OCI-M1 (cell line): Measurements from ENCODE around the gene NFE2L3.
"Not testable (repeated sequence)": the region's sequence is repeated elsewhere in the genome, so short reads cannot be mapped to it uniquely, and the experiment has no call there.

ENCODE experiments used
- DNase-seq: peaks from one replicate; lab custom pipeline; 2025; lab: John Stamatoyannopoulos, UW

NFE2L3 gene

GRCh38 chr7:26167303-26167934 is 15.4 kb downstream of the NFE2L3 start:
- DNase-seq, result no peak

- no peak for DNase-seq
Measured at GRCh38 chr7:26168458-26169023, 16.5 kb downstream of the NFE2L3 start.

GRCh38 chr7:26169271-26169670 is 17.3 kb downstream of the NFE2L3 start:
- DNase-seq, result no peak

GRCh38 chr7:26170663-26171062 is 18.7 kb downstream of the NFE2L3 start:
- no peak for DNase-seq

GRCh38 chr7:26171601-26172000 is 19.6 kb downstream of the NFE2L3 start:
- no peak for DNase-seq

GRCh38 chr7:26172048-26172447 is 20.1 kb downstream of the NFE2L3 start:
- DNase-seq, result no peak

- DNase-seq, result not testable (repeated sequence)
Measured at GRCh38 chr7:26175903-26176302, 23.9 kb downstream of the NFE2L3 start.

GRCh38 chr7:26176696-26177095 is 24.7 kb downstream of the NFE2L3 start:
- not testable (repeated sequence) for DNase-seq

- DNase-seq, result not testable (repeated sequence)
Measured at GRCh38 chr7:26177269-26177668, 25.3 kb downstream of the NFE2L3 start.

GRCh38 chr7:26178272-26178960 is 26.4 kb downstream of the NFE2L3 start:
- no peak for DNase-seq

GRCh38 chr7:26179422-26179821 is 27.4 kb downstream of the NFE2L3 start:
- DNase-seq, result no peak

GRCh38 chr7:26179826-26180497 is 28.0 kb downstream of the NFE2L3 start:
- no peak for DNase-seq

GRCh38 chr7:26180792-26181198 is 28.8 kb downstream of the NFE2L3 start:
- DNase-seq, result peak; percentile 85

GRCh38 chr7:26181474-26182227 is 29.7 kb downstream of the NFE2L3 start:
- DNase-seq, result peak; percentile 20

- peak; percentile 26 for DNase-seq
Measured at GRCh38 chr7:26182283-26182682, 30.3 kb downstream of the NFE2L3 start.

- no peak for DNase-seq
Measured at GRCh38 chr7:26182706-26183105, 30.7 kb downstream of the NFE2L3 start.

GRCh38 chr7:26183545-26184280 is 31.7 kb downstream of the NFE2L3 start:
- peak; percentile 38 for DNase-seq

GRCh38 chr7:26184281-26185101 is 32.5 kb downstream of the NFE2L3 start:
- peak; percentile 37 for DNase-seq

- peak; percentile 60 for DNase-seq
Measured at GRCh38 chr7:26185131-26185843, 33.3 kb downstream of the NFE2L3 start.

GRCh38 chr7:26185844-26186180 is 33.8 kb downstream of the NFE2L3 start:
- no peak for DNase-seq
